WTC11 (cell line): ENCODE measurements around the gene SLC25A40. TPM values are rescaled to one million over a fixed set of nuclear protein-coding genes. Genes with fewer than 3 reads are reported as not detected.

Experiments used
- ATAC-seq: fragments of 200-7000 bp; cut with Tn5 transposase; 2 replicates; pipeline ENCODE4 v1.10.0; 2021; ENCODE audit warnings: mild to moderate bottlenecking, moderate library complexity
- CTCF ChIA-PET: fragments of 300-600 bp; sonication (Branson Sonifier 250); formaldehyde crosslinking; loops from one replicate; lab custom pipeline; 2021; ENCODE audit warnings: antibody characterized with exemption; lab: Charles Lee
- POLR2A ChIA-PET: fragments of 350-600 bp; sonication (Branson Sonifier 250); formaldehyde crosslinking; loops from one replicate; lab custom pipeline; 2021; ENCODE audit warnings: antibody characterized with exemption; lab: Charles Lee
- DNase-seq: peaks from one replicate; pipeline ENCODE4 v3.0.0; 2021; ENCODE audit warnings: low spot score
- H3K27ac Mint-ChIP-seq: 2 replicates; pipeline ENCODE4 v1.8.0; 2021; ENCODE audit warnings: mixed read lengths
- H3K27me3 Mint-ChIP-seq: 2 replicates; pipeline ENCODE4 v1.8.0; 2021; ENCODE audit warnings: low read depth, mild to moderate bottlenecking, moderate library complexity, mixed read lengths
- H3K36me3 Mint-ChIP-seq: 2 replicates; pipeline ENCODE4 v1.8.0; 2021; ENCODE audit warnings: mixed read lengths
- H3K4me1 Mint-ChIP-seq: 2 replicates; pipeline ENCODE4 v1.8.0; 2022; ENCODE audit warnings: mixed read lengths
- H3K4me3 Mint-ChIP-seq: 2 replicates; pipeline ENCODE4 v1.8.0; 2021; ENCODE audit warnings: mild to moderate bottlenecking, moderate library complexity, mixed read lengths
- H3K9me3 Mint-ChIP-seq: 2 replicates; pipeline ENCODE4 v1.8.0; 2021; ENCODE audit warnings: mixed read lengths
- AFF4 ChIP-seq: sonication (generic); formaldehyde crosslinking; IDR thresholded peaks from 2 replicates; pipeline ENCODE4 v1.8.1; 2023; ENCODE audit warnings: mild to moderate bottlenecking, missing genetic modification reagents, borderline replicate concordance
- ATF1 ChIP-seq: sonication (generic); formaldehyde crosslinking; IDR thresholded peaks from 2 replicates; pipeline ENCODE4 v1.8.1; 2023; ENCODE audit warnings: mild to moderate bottlenecking, moderate library complexity, missing genetic modification reagents
- ATF6 ChIP-seq: sonication (generic); formaldehyde crosslinking; IDR thresholded peaks from 2 replicates; pipeline ENCODE4 v1.8.1; 2023; ENCODE audit warnings: mild to moderate bottlenecking, missing genetic modification reagents
- CDX4 ChIP-seq: fragments of 250-450 bp; sonication (Bioruptor Pico); IDR thresholded peaks from 2 replicates; pipeline ENCODE4 v1.9.0; 2021; ENCODE audit warnings: moderate library complexity, mild to moderate bottlenecking, inconsistent platforms, borderline replicate concordance
- CREB1 ChIP-seq: sonication (generic); formaldehyde crosslinking; IDR thresholded peaks from 2 replicates; pipeline ENCODE4 v1.8.0; 2023; ENCODE audit warnings: mild to moderate bottlenecking, missing genetic modification reagents
- E2F1 ChIP-seq: sonication (generic); formaldehyde crosslinking; IDR thresholded peaks from 2 replicates; pipeline ENCODE4 v1.8.0; 2022; ENCODE audit warnings: mild to moderate bottlenecking, missing genetic modification reagents
- ELF4 ChIP-seq: sonication (generic); formaldehyde crosslinking; IDR thresholded peaks from 2 replicates; pipeline ENCODE4 v1.8.1; 2022; ENCODE audit warnings: low read depth, mild to moderate bottlenecking, moderate library complexity, missing genetic modification reagents
- IRF2 ChIP-seq: sonication (generic); formaldehyde crosslinking; IDR thresholded peaks from 2 replicates; pipeline ENCODE4 v1.8.0; 2022; ENCODE audit warnings: low read depth, missing genetic modification reagents, borderline replicate concordance
- MYBL2 ChIP-seq: sonication (generic); formaldehyde crosslinking; IDR thresholded peaks from 2 replicates; pipeline ENCODE4 v1.8.1; 2023; ENCODE audit warnings: mild to moderate bottlenecking, moderate library complexity, missing genetic modification reagents
- NFATC4 ChIP-seq: fragments of 250-450 bp; sonication (Bioruptor Pico); IDR thresholded peaks from 2 replicates; pipeline ENCODE4 v1.9.0; 2021; ENCODE audit warnings: mild to moderate bottlenecking
- NFE2L1 ChIP-seq: sonication (generic); formaldehyde crosslinking; IDR thresholded peaks from 2 replicates; pipeline ENCODE4 v1.8.1; 2023; ENCODE audit warnings: missing genetic modification reagents
- NR3C1 ChIP-seq: sonication (generic); formaldehyde crosslinking; conservative IDR thresholded peaks from 2 replicates; pipeline ENCODE4 v1.8.1; 2023; ENCODE audit warnings: low read depth, mild to moderate bottlenecking, missing genetic modification reagents
- SOX15 ChIP-seq: fragments of 250-450 bp; sonication (Bioruptor Pico); IDR thresholded peaks from 2 replicates; pipeline ENCODE4 v1.9.0; 2021; ENCODE audit warnings: mild to moderate bottlenecking
- TEAD4 ChIP-seq: sonication (generic); formaldehyde crosslinking; IDR thresholded peaks from 2 replicates; pipeline ENCODE4 v1.8.0; 2022; ENCODE audit warnings: mild to moderate bottlenecking, missing genetic modification reagents
- TP53 ChIP-seq: sonication (generic); formaldehyde crosslinking; IDR thresholded peaks from 2 replicates; pipeline ENCODE4 v1.8.1; 2023; ENCODE audit warnings: mild to moderate bottlenecking, missing genetic modification reagents
- ZNF423 ChIP-seq: fragments of 250-450 bp; sonication (Bioruptor Pico); IDR thresholded peaks from 2 replicates; pipeline ENCODE4 v2.1.2; 2022; ENCODE audit warnings: mild to moderate bottlenecking, moderate library complexity
- ZNF512 ChIP-seq: sonication (generic); formaldehyde crosslinking; IDR thresholded peaks from 2 replicates; pipeline ENCODE4 v1.8.1; 2022; ENCODE audit warnings: missing genetic modification reagents, borderline replicate concordance
- ZSCAN18 ChIP-seq: fragments of 250-450 bp; sonication (Bioruptor Pico); IDR thresholded peaks from 2 replicates; pipeline ENCODE4 v2.1.2; 2022; ENCODE audit warnings: mild to moderate bottlenecking, moderate library complexity
- total RNA-seq: library from RNA; stranded (reverse); gene quantifications from 3 replicates; pipeline ENCODE4 v1.2.3, GENCODE V29; 2021

The SLC25A40 gene
- total RNA-seq, 1 experiment from 2014 or later: 18.1 TPM

- ATAC-seq (peak; percentile 79), DNase-seq (peak; percentile 23)
- Mint-ChIP-seq H3K4me3 (no peak overlapping the region), H3K27ac (no peak overlapping the region), H3K36me3 (no peaks in the 10 kb centered on the region), H3K27me3 (no peaks in the 10 kb centered on the region), H3K9me3 (no peaks in the 10 kb centered on the region), H3K4me1 (peaks cover 15% of the 10 kb centered on the region)
- POLR2A ChIA-PET: interaction anchor here (0.8 kb wide), 1 partner anchor 13 kb away, joined by 3 read pairs; the partner anchor contains the start of gene ADAM22
- CTCF ChIA-PET: interaction anchor here (0.7 to 1.5 kb wide), 3 partner anchors 13 to 191 kb away, joined by 3 to 4 read pairs (median 4); partner anchors contain the start of gene ADAM22
- no peak for TF ChIP-seq CREB1
- no peak for TF ChIP-seq TEAD4
- no peak for TF ChIP-seq IRF2 (CRISPR knock-in tag)
- TF ChIP-seq ELF4 (CRISPR knock-in tag): no peak
- TF ChIP-seq AFF4 (CRISPR knock-in tag): no peak
- TF ChIP-seq NFATC4: no peak
- TF ChIP-seq ZNF423 (CRISPR knock-in tag): no peak
- no peak for TF ChIP-seq ZNF512 (CRISPR knock-in tag)
- no peak for TF ChIP-seq ATF1 (CRISPR knock-in tag)
- no peak for TF ChIP-seq ZSCAN18 (CRISPR knock-in tag)
- no peak for TF ChIP-seq MYBL2 (CRISPR knock-in tag)
- no peak for TF ChIP-seq NR3C1 (CRISPR knock-in tag)
- TF ChIP-seq ATF6 (CRISPR knock-in tag): no peak
- TF ChIP-seq SOX15: no peak
- no peak for TF ChIP-seq E2F1 (CRISPR knock-in tag)
- TF ChIP-seq NFE2L1 (CRISPR knock-in tag): no peak
- no peak for TF ChIP-seq CDX4 (CRISPR knock-in tag)
- no peak for TF ChIP-seq TP53 (CRISPR knock-in tag)
Measured at GRCh38 chr7:87920578-87920977, 44.4 kb upstream of the SLC25A40 start.
